ENCODE results near the gene RGS11.

RGS11 gene

GRCh38 chr16:280005-280460 is 4.3 kb upstream of the RGS11 start:
- TF ChIP-seq FOXP2 (optimal IDR thresholded peaks at IDR 0.05; ENCODE audit: control extremely low read depth, extremely low read length, insufficient read depth) (no peak), POLR2AphosphoS5 (IDR thresholded peaks at IDR 0.05; ENCODE audit: borderline replicate concordance, low read depth, low read length) (no peak), EZH2 (IDR thresholded peaks at IDR 0.05) (no peak)
- DNase-seq (ENCODE audit: low read depth, low spot score): no peak
- H3K9me3 ChIP-seq (ENCODE audit: low read depth, low read length): no peaks in the 10 kb centered on the region
- no peaks in the 10 kb centered on the region for H3K36me3 ChIP-seq (ENCODE audit: insufficient read depth, low read length)
- no peak overlapping the region for H3K9ac ChIP-seq (ENCODE audit: insufficient read length)
- H3K4me3 ChIP-seq: no peak overlapping the region
- no peak overlapping the region for H3K27ac ChIP-seq

- no peaks in the 10 kb centered on the region for H3K9me3 ChIP-seq (ENCODE audit: low read depth, low read length)
- H3K4me3 ChIP-seq: no peak overlapping the region
- no peak overlapping the region for H3K27ac ChIP-seq
- DNase-seq (ENCODE audit: low read depth, low spot score): no peak
- TF ChIP-seq FOXP2 (optimal IDR thresholded peaks at IDR 0.05; ENCODE audit: control extremely low read depth, extremely low read length, insufficient read depth): no peak
- no peak for TF ChIP-seq EZH2 (IDR thresholded peaks at IDR 0.05)
- no peak overlapping the region for H3K9ac ChIP-seq (ENCODE audit: insufficient read length)
- no peaks in the 10 kb centered on the region for H3K36me3 ChIP-seq (ENCODE audit: insufficient read depth, low read length)
These were observed 3.8 kb upstream of the RGS11 start for GRCh38 chr16:279531-279930.

GRCh38 chr16:278863-279366 is 3.2 kb upstream of the RGS11 start:
- DNase-seq (ENCODE audit: low read depth, low spot score): peak; percentile 2
- TF ChIP-seq FOXP2 (optimal IDR thresholded peaks at IDR 0.05; ENCODE audit: control extremely low read depth, extremely low read length, insufficient read depth) (no peak), EZH2 (IDR thresholded peaks at IDR 0.05) (no peak), POLR2AphosphoS5 (IDR thresholded peaks at IDR 0.05; ENCODE audit: borderline replicate concordance, low read depth, low read length) (no peak)
- H3K9me3 ChIP-seq (ENCODE audit: low read depth, low read length): no peaks in the 10 kb centered on the region
- H3K27ac ChIP-seq: no peak overlapping the region
- no peak overlapping the region for H3K4me3 ChIP-seq
- no peaks in the 10 kb centered on the region for H3K36me3 ChIP-seq (ENCODE audit: insufficient read depth, low read length)
- H3K9ac ChIP-seq (ENCODE audit: insufficient read length): no peak overlapping the region

GRCh38 chr16:276426-277077 is 808 bp upstream of the RGS11 start:
- no peak overlapping the region for H3K4me3 ChIP-seq
- TF ChIP-seq POLR2AphosphoS5 (IDR thresholded peaks at IDR 0.05; ENCODE audit: borderline replicate concordance, low read depth, low read length) (no peak), FOXP2 (optimal IDR thresholded peaks at IDR 0.05; ENCODE audit: control extremely low read depth, extremely low read length, insufficient read depth) (no peak), EZH2 (IDR thresholded peaks at IDR 0.05) (no peak)
- DNase-seq (ENCODE audit: low read depth, low spot score): no peak

GRCh38 chr16:275041-275641 is 603 bp downstream of the RGS11 start:
- no peaks in the 10 kb centered on the region for H3K36me3 ChIP-seq (ENCODE audit: insufficient read depth, low read length)
- no peak for DNase-seq (ENCODE audit: low read depth, low spot score)
- TF ChIP-seq EZH2 (IDR thresholded peaks at IDR 0.05) (no peak), FOXP2 (optimal IDR thresholded peaks at IDR 0.05; ENCODE audit: control extremely low read depth, extremely low read length, insufficient read depth) (no peak), POLR2AphosphoS5 (IDR thresholded peaks at IDR 0.05; ENCODE audit: borderline replicate concordance, low read depth, low read length) (no peak)
- no peak overlapping the region for H3K9ac ChIP-seq (ENCODE audit: insufficient read length)
- no peak overlapping the region for H3K27ac ChIP-seq
- H3K4me3 ChIP-seq: no peak overlapping the region
- no peaks in the 10 kb centered on the region for H3K9me3 ChIP-seq (ENCODE audit: low read depth, low read length)

More at GRCh38 chr16:276426-277077, 808 bp upstream of the RGS11 start:
- no peak overlapping the region for H3K9ac ChIP-seq (ENCODE audit: insufficient read length)
- H3K9me3 ChIP-seq (ENCODE audit: low read depth, low read length): no peaks in the 10 kb centered on the region
- no peaks in the 10 kb centered on the region for H3K36me3 ChIP-seq (ENCODE audit: insufficient read depth, low read length)
- H3K27ac ChIP-seq: no peak overlapping the region

- Histone ChIP-seq H3K9me3 (ENCODE audit: low read depth, low read length) (no peaks in the 10 kb centered on the region), H3K36me3 (ENCODE audit: insufficient read depth, low read length) (no peaks in the 10 kb centered on the region), H3K4me3 (no peak overlapping the region), H3K27ac (no peak overlapping the region), H3K9ac (ENCODE audit: insufficient read length) (no peak overlapping the region)
- no peak for TF ChIP-seq FOXP2 (optimal IDR thresholded peaks at IDR 0.05; ENCODE audit: control extremely low read depth, extremely low read length, insufficient read depth)
- no peak for TF ChIP-seq POLR2AphosphoS5 (IDR thresholded peaks at IDR 0.05; ENCODE audit: borderline replicate concordance, low read depth, low read length)
- no peak for TF ChIP-seq EZH2 (IDR thresholded peaks at IDR 0.05)
- DNase-seq (ENCODE audit: low read depth, low spot score): no peak
These were observed 2.0 kb downstream of the RGS11 start for GRCh38 chr16:273547-274421.

- Histone ChIP-seq H3K36me3 (ENCODE audit: insufficient read depth, low read length) (no peaks in the 10 kb centered on the region), H3K4me3 (no peak overlapping the region), H3K9me3 (ENCODE audit: low read depth, low read length) (no peaks in the 10 kb centered on the region), H3K27ac (no peak overlapping the region), H3K9ac (ENCODE audit: insufficient read length) (no peak overlapping the region)
- TF ChIP-seq FOXP2 (optimal IDR thresholded peaks at IDR 0.05; ENCODE audit: control extremely low read depth, extremely low read length, insufficient read depth): no peak
- TF ChIP-seq EZH2 (IDR thresholded peaks at IDR 0.05): no peak
- no peak for TF ChIP-seq POLR2AphosphoS5 (IDR thresholded peaks at IDR 0.05; ENCODE audit: borderline replicate concordance, low read depth, low read length)
- DNase-seq (ENCODE audit: low read depth, low spot score): no peak
These were observed 2.9 kb downstream of the RGS11 start for GRCh38 chr16:272633-273546.
